ENCODE measurements around the gene LCAT.

The LCAT gene

GRCh38 chr16:67936880-67937605, 6.9 kb downstream of the LCAT start:
- H3K36me3 ChIP-seq (replicated peaks; ENCODE audit: low read depth, low read length) = peaks cover 55% of the 10 kb centered on the region
- H3K4me2 ChIP-seq (ENCODE audit: low read length) = peak overlapping the region; percentile 100
- peaks cover 12% of the 10 kb centered on the region for H4K20me1 ChIP-seq (ENCODE audit: insufficient read depth, low read length)
- peak overlapping the region; percentile 93 for H3K4me3 ChIP-seq (ENCODE audit: low read length)
- H3K9ac ChIP-seq (ENCODE audit: low read length) = peak overlapping the region; percentile 98
- peaks cover 42% of the 10 kb centered on the region for H3K79me2 ChIP-seq (ENCODE audit: low read length)
- H3K27ac ChIP-seq (ENCODE audit: low read length) = peak overlapping the region; percentile 98
- TF ChIP-seq EZH2phosphoT487 (IDR thresholded peaks at IDR 0.05; ENCODE audit: low read depth) = no peak
- no peak for TF ChIP-seq CTCF (IDR thresholded peaks at IDR 0.05; ENCODE audit: low read depth, low read length)
- no peak overlapping the region for H2AFZ ChIP-seq (ENCODE audit: low read depth, low read length)
- no peaks in the 10 kb centered on the region for H3K9me3 ChIP-seq (ENCODE audit: insufficient read depth, low read length)
- H3K27me3 ChIP-seq (ENCODE audit: low read depth, low read length) = no peaks in the 10 kb centered on the region
- H3K4me1 ChIP-seq (ENCODE audit: low read length) = peaks cover 16% of the 10 kb centered on the region

DNA sequence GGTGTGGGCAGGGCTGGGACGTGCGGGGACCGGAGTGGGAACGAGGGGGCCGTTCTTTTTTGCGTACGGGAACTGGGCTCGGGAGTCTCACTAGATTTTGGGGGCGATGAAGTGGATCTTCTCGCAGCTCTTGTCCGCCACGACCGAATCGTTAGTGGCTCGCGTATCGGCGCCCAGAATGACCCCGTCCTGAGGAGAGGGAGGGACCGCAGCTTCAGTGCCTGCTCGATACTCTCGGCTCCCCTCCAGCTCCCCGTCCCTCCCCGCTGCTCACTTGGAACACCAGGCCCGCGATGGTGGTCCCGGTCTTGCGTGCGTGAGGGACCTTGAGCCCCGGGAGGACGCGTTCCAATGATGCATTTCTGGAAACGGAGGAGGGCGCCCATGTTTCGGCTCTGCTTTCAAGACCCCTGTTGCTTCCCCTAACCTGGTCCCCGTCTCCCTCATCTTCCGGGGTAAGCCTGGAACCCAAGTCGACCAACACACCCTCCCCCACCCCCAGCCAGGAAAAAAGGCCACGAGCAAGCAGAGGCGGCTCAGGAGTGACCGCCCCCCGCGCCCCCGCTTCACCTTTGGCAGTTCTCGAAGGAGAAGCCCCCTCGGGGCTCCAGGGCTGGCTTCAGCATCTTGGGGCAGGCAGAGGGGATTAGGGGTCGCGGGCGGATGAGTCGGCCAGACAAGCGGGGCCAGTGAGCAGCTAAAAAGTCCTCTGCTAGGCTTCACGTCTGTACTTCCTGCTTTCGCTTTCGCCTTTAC, 7.6 kb downstream of the LCAT start, which contains the start of gene PSMB10:
Gene PSMB10 (minus strand): TSS at position 727 of the 756 bp plus-strand sequence. CDS start 101 bp downstream, at position 626.
- H3K27ac ChIP-seq (ENCODE audit: low read length) = peak within 1 kb of the TSS; percentile 98
- peaks cover 53% of the 10 kb centered on the region for H3K36me3 ChIP-seq (replicated peaks; ENCODE audit: low read depth, low read length)
- peaks cover 42% of the 10 kb centered on the region for H3K79me2 ChIP-seq (ENCODE audit: low read length)
- no peaks in the 10 kb centered on the region for H3K27me3 ChIP-seq (ENCODE audit: low read depth, low read length)
- H3K4me1 ChIP-seq (ENCODE audit: low read length) = peaks cover 16% of the 10 kb centered on the region
- no peaks in the 10 kb centered on the region for H3K9me3 ChIP-seq (ENCODE audit: insufficient read depth, low read length)
- TF ChIP-seq CTCF (IDR thresholded peaks at IDR 0.05; ENCODE audit: low read depth, low read length) (no peak), EZH2phosphoT487 (IDR thresholded peaks at IDR 0.05; ENCODE audit: low read depth) (no peak)
- peak within 1 kb of the TSS; percentile 100 for H3K4me2 ChIP-seq (ENCODE audit: low read length)
- peak within 1 kb of the TSS; percentile 93 for H3K4me3 ChIP-seq (ENCODE audit: low read length)
- H4K20me1 ChIP-seq (ENCODE audit: insufficient read depth, low read length) = peaks cover 8% of the 10 kb centered on the region
- peak within 1 kb of the TSS; percentile 98 for H3K9ac ChIP-seq (ENCODE audit: low read length)
- H2AFZ ChIP-seq (ENCODE audit: low read depth, low read length) = no peak within 1 kb of the TSS

DNA sequence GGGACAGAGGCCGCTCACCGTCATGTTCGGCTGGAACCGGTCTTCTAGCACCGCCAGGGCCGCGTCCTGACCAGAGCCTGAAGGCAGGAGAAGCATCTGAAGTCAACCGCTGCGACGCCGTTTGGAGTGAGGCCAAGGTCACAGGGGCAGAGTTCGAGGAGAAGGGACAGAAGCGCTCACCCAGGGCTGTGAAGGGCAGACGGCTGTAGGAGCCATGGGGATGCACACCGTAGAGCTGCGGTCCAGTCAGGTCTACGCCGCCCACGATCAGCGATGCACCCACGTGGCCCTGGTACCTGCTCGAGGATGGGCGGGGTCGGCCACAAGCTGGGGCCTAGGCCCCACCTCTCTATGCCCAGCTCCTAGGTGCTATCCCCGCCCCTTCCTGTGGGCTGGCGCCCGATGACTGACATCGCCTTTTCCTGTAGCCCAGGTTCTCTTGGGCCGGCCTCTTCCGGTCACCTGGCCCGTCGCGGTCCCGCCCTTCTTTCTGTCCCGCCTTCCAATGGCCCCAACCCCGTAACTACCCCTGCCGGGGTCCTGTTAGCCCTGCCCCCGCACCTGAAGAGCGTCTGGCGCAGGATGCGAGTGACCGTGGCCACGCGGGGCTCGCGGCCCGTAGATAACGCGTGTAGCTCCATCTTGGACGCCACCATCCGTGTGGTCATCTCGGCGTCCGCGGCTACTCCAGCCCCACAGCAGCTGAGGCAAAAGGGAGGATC, 8.4 kb downstream of the LCAT start:
- H3K9me3 ChIP-seq (ENCODE audit: insufficient read depth, low read length) = no peaks in the 10 kb centered on the region
- H3K27me3 ChIP-seq (ENCODE audit: low read depth, low read length) = no peaks in the 10 kb centered on the region
- peaks cover 54% of the 10 kb centered on the region for H3K36me3 ChIP-seq (replicated peaks; ENCODE audit: low read depth, low read length)
- H3K4me3 ChIP-seq (ENCODE audit: low read length) = peak overlapping the region; percentile 93
- H2AFZ ChIP-seq (ENCODE audit: low read depth, low read length) = no peak overlapping the region
- TF ChIP-seq CTCF (IDR thresholded peaks at IDR 0.05; ENCODE audit: low read depth, low read length) = no peak
- TF ChIP-seq EZH2phosphoT487 (IDR thresholded peaks at IDR 0.05; ENCODE audit: low read depth) = no peak
- H3K27ac ChIP-seq (ENCODE audit: low read length) = peak overlapping the region; percentile 98
- H3K79me2 ChIP-seq (ENCODE audit: low read length) = peaks cover 42% of the 10 kb centered on the region
- peak overlapping the region; percentile 100 for H3K4me2 ChIP-seq (ENCODE audit: low read length)
- H4K20me1 ChIP-seq (ENCODE audit: insufficient read depth, low read length) = peaks cover 8% of the 10 kb centered on the region
- peaks cover 16% of the 10 kb centered on the region for H3K4me1 ChIP-seq (ENCODE audit: low read length)
- H3K9ac ChIP-seq (ENCODE audit: low read length) = peak overlapping the region; percentile 98

GRCh38 chr16:67935101-67935401, 8.9 kb downstream of the LCAT start:
- Histone ChIP-seq H3K4me2 (ENCODE audit: low read length) (peak overlapping the region; percentile 96), H3K27ac (ENCODE audit: low read length) (peak overlapping the region; percentile 16; the same call in 1 of the 2 replicates), H3K9ac (ENCODE audit: low read length) (peak overlapping the region; percentile 48; the same call in 1 of the 2 replicates), H3K27me3 (ENCODE audit: low read depth, low read length) (no peaks in the 10 kb centered on the region), H3K9me3 (ENCODE audit: insufficient read depth, low read length) (no peaks in the 10 kb centered on the region), H3K36me3 (replicated peaks; ENCODE audit: low read depth, low read length) (peaks cover 54% of the 10 kb centered on the region), H2AFZ (ENCODE audit: low read depth, low read length) (no peak overlapping the region), H3K79me2 (ENCODE audit: low read length) (peaks cover 42% of the 10 kb centered on the region), H3K4me3 (ENCODE audit: low read length) (peak overlapping the region; percentile 93), H4K20me1 (ENCODE audit: insufficient read depth, low read length) (peaks cover 8% of the 10 kb centered on the region), H3K4me1 (ENCODE audit: low read length) (peaks cover 19% of the 10 kb centered on the region)
- TF ChIP-seq CTCF (IDR thresholded peaks at IDR 0.05; ENCODE audit: low read depth, low read length) (no peak), EZH2phosphoT487 (IDR thresholded peaks at IDR 0.05; ENCODE audit: low read depth) (no peak)
